ENCODE results near the gene TMEM116. TPM values are rescaled to one million over a fixed set of nuclear protein-coding genes. Genes with fewer than 3 reads are reported as not detected.

Gene TMEM116
- total RNA-seq, 4 donors from 2014 or later, result 10.5 to 17.9 (median 14.5) TPM

- TF ChIP-seq CTCF (IDR thresholded peaks at IDR 0.05; ENCODE audit: low read depth), result no peak
Measured at GRCh38 chr12:111893287-111893686, 119.7 kb downstream of the TMEM116 start.

GRCh38 chr12:111887926-111888745 is 124.8 kb downstream of the TMEM116 start:
- TF ChIP-seq CTCF (IDR thresholded peaks at IDR 0.05; ENCODE audit: low read depth), result no peak

- TF ChIP-seq CTCF (IDR thresholded peaks at IDR 0.05; ENCODE audit: low read depth), result no peak
Measured at GRCh38 chr12:111886662-111887545, 126.1 kb downstream of the TMEM116 start.

- TF ChIP-seq CTCF (IDR thresholded peaks at IDR 0.05; ENCODE audit: low read depth), result no peak
Measured at GRCh38 chr12:111881716-111882115, 131.2 kb downstream of the TMEM116 start.

Small RNA genes within 50 kb of the gene (small RNA-seq; reads per million reads assigned to genes)
- gene AC004024.1 (not detected), gene MIR3657 (not detected)

Other genes with a start within 250 kb of the TMEM116 start
- gene ALDH2, start 246.2 kb downstream of the TMEM116 start, total RNA-seq, result 100 to 1,000 TPM; 191 to 418 (median 305) TPM
- gene MAPKAPK5, start 170.9 kb downstream of the TMEM116 start, total RNA-seq, result 10 to 100 TPM; 31.9 to 52.2 (median 43.1) TPM
- 10 to 100 TPM; 18.6 to 47.9 (median 44.1) TPM for gene ERP29, start 261 bp upstream of the TMEM116 start, total RNA-seq
- gene NAA25, start 95.6 kb upstream of the TMEM116 start, total RNA-seq, result 10 to 100 TPM; 19.2 to 31.8 (median 26.4) TPM
- gene TRAFD1, start 112.4 kb upstream of the TMEM116 start, total RNA-seq, result 10 to 100 TPM; 16.8 to 40.6 (median 27.3) TPM